Activated CD8-positive, alpha-beta memory T cell treated with anti-CD3 and anti-CD28 coated beads for 36 hours (primary cell): ENCODE data around the gene RNF20. TPM values are rescaled to one million over a fixed set of nuclear protein-coding genes. Genes with fewer than 3 reads are reported as not detected.
"Not testable (repeated sequence)": the region's sequence is repeated elsewhere in the genome, so short reads cannot be mapped to it uniquely, and the experiment has no call there.

Experiments
- CTCF ChIA-PET: fragments of 350-600 bp; sonication (Branson Sonifier 250); formaldehyde crosslinking; loops from one replicate; lab custom pipeline; 2021; ENCODE audit warnings: antibody characterized with exemption; lab: Charles Lee
- POLR2A ChIA-PET: fragments of 350-600 bp; sonication (Branson Sonifier 250); formaldehyde crosslinking; loops from one replicate; lab custom pipeline; 2021; ENCODE audit warnings: antibody characterized with exemption; lab: Charles Lee
- total RNA-seq, 2 experiments: library from RNA; stranded (reverse); gene quantifications; one replicate each; pipeline ENCODE4 v1.2.3, GENCODE V29; 2021

RNF20 gene
- total RNA-seq, 2 experiments from 2014 or later = 39.9 to 43.3 TPM

GRCh38 chr9:101579711-101580545 lies 46.3 kb downstream of the RNF20 start:
- ChIA-PET CTCF (no interaction called here), POLR2A (no interaction called here)

- ChIA-PET CTCF (no interaction called here), POLR2A (no interaction called here)
Observed at GRCh38 chr9:101582553-101582952, 48.9 kb downstream of the RNF20 start.

- CTCF ChIA-PET = no interaction called here
- POLR2A ChIA-PET = no interaction called here
Observed at GRCh38 chr9:101585740-101586139, 52.1 kb downstream of the RNF20 start.

- ChIA-PET CTCF (no interaction called here), POLR2A (no interaction called here)
Observed at GRCh38 chr9:101586651-101587050, 53.0 kb downstream of the RNF20 start.

- CTCF ChIA-PET = no interaction called here
Observed at GRCh38 chr9:101587332-101588043, 53.8 kb downstream of the RNF20 start.

GRCh38 chr9:101590074-101590473 lies 56.4 kb downstream of the RNF20 start:
- CTCF ChIA-PET, POLR2A ChIA-PET: not testable (repeated sequence)

More at GRCh38 chr9:101587332-101588043, 53.8 kb downstream of the RNF20 start:
- POLR2A ChIA-PET = no interaction called here

GRCh38 chr9:101590901-101591300 lies 57.2 kb downstream of the RNF20 start:
- POLR2A ChIA-PET = no interaction called here
- CTCF ChIA-PET = no interaction called here

- ChIA-PET POLR2A (no interaction called here), CTCF (no interaction called here)
Observed at GRCh38 chr9:101591787-101592446, 58.3 kb downstream of the RNF20 start.

GRCh38 chr9:101592788-101593187 lies 59.1 kb downstream of the RNF20 start:
- CTCF ChIA-PET = no interaction called here
- POLR2A ChIA-PET = no interaction called here

- ChIA-PET POLR2A (no interaction called here), CTCF (no interaction called here)
Observed at GRCh38 chr9:101593345-101593744, 59.7 kb downstream of the RNF20 start.

GRCh38 chr9:101594796-101595195 lies 61.1 kb downstream of the RNF20 start, which contains the start of gene PPP3R2:
Gene PPP3R2, minus strand, starts transcription at chr9:101594969. Its CDS starts 48 bp downstream, at chr9:101594921.
- ChIA-PET CTCF (no interaction called here), POLR2A (no interaction called here)

GRCh38 chr9:101601904-101602765 lies 68.5 kb downstream of the RNF20 start:
- ChIA-PET CTCF (no interaction called here), POLR2A (interaction anchor here (0.6 kb wide), 1 partner anchor 58 kb away, joined by 7 read pairs; no protein-coding TSS in a partner anchor)

GRCh38 chr9:101604296-101604695 lies 70.6 kb downstream of the RNF20 start:
- ChIA-PET POLR2A (no interaction called here), CTCF (no interaction called here)

GRCh38 chr9:101605547-101605946 lies 71.9 kb downstream of the RNF20 start:
- CTCF ChIA-PET = no interaction called here
- POLR2A ChIA-PET = no interaction called here

Other genes with a start within 250 kb of the RNF20 start
- under 1 TPM in 1 of 2 experiments, not detected in 1; 0.08 TPM for gene BAAT, start 148.8 kb upstream of the RNF20 start, total RNA-seq
- gene MRPL50, start 135.2 kb upstream of the RNF20 start, total RNA-seq = 10 to 100 TPM; 16.7 to 17.4 TPM
- gene ZNF189, start 135.0 kb upstream of the RNF20 start, total RNA-seq = 1 to 10 TPM; 8.3 to 8.6 TPM
- not detected for gene ALDOB, start 98.1 kb upstream of the RNF20 start, total RNA-seq
- gene PPP3R2, start 61.1 kb downstream of the RNF20 start, total RNA-seq = not detected
- not detected for gene GRIN3A, start 204.8 kb downstream of the RNF20 start, total RNA-seq